CD14-positive monocyte (primary cell): ENCODE measurements around the gene CPE. TPM values are rescaled to one million over a fixed set of nuclear protein-coding genes. Genes with fewer than 3 reads are reported as not detected.

Experiments
- DNase-seq, 3 donors: peaks; one replicate each; pipeline ENCODE4 v3.0.0-alpha.2; 2011 to 2022
- H2AFZ ChIP-seq: 2 replicates; pipeline ENCODE4 v1.6.0; 2012; ENCODE audit warnings: mild to moderate bottlenecking, low read depth, low read length, inconsistent platforms; ENCODE audit not compliant: insufficient read depth, poor library complexity, severe bottlenecking
- H3K27ac ChIP-seq, 2 donors: 1 replicate in 1 of 2; 2 replicates in 1 of 2; pipeline ENCODE4 v1.5.1; 2012 to 2013; ENCODE audit warnings: low read length in 2 of 2, control low read depth in 1 of 2, inconsistent platforms in 1 of 2, low read depth in 1 of 2, mild to moderate bottlenecking in 1 of 2
- H3K27me3 ChIP-seq, 2 donors: one replicate each; pipeline versions ENCODE4 v1.6.0 to v1.6.1; 2011 to 2013; ENCODE audit warnings: low read length in 2 of 2; ENCODE audit not compliant: control insufficient read depth in 2 of 2, insufficient read depth in 2 of 2
- H3K36me3 ChIP-seq, 2 donors: replicated peaks in 1 of 2; 1 replicate in 1 of 2; 2 replicates in 1 of 2; pipeline versions ENCODE4 v1.5.1 to v1.6.1; 2012 to 2013; ENCODE audit warnings: low read length in 2 of 2, control low read depth in 1 of 2, inconsistent platforms in 1 of 2, mild to moderate bottlenecking in 1 of 2; ENCODE audit not compliant: insufficient read depth in 2 of 2, control insufficient read depth in 1 of 2
- H3K4me1 ChIP-seq, 2 donors: 1 replicate in 1 of 2; 2 replicates in 1 of 2; pipeline versions ENCODE4 v1.5.1 to v1.6.1; 2012 to 2013; ENCODE audit warnings: low read length in 2 of 2, control low read depth in 1 of 2, inconsistent platforms in 1 of 2, mild to moderate bottlenecking in 1 of 2, moderate library complexity in 1 of 2; ENCODE audit not compliant: insufficient read depth in 2 of 2, control insufficient read depth in 1 of 2
- H3K4me2 ChIP-seq: replicated peaks from 2 replicates; pipeline ENCODE3; 2012; ENCODE audit warnings: low read length, moderate library complexity, mild to moderate bottlenecking; ENCODE audit not compliant: poor library complexity, severe bottlenecking; ENCODE audit errors: extremely low read depth
- H3K4me3 ChIP-seq, 3 experiments: fragments of 200-600 bp in 1 of 3; sonication (generic) in 1 of 3; replicated peaks in 1 of 3; 1 replicate in 2 of 3; 2 replicates in 1 of 3; pipeline ENCODE4 v1.5.1; 2011 to 2013; ENCODE audit warnings: low read length in 3 of 3, mild to moderate bottlenecking in 3 of 3, control low read depth in 2 of 3, low read depth in 2 of 3, inconsistent platforms in 1 of 3, moderate library complexity in 1 of 3
- H3K79me2 ChIP-seq: 2 replicates; pipeline ENCODE4 v1.6.0; 2012; ENCODE audit warnings: mild to moderate bottlenecking, control low read depth, inconsistent platforms, low read length, moderate library complexity; ENCODE audit not compliant: insufficient read depth
- H3K9ac ChIP-seq: 2 replicates; pipeline ENCODE4 v1.6.0; 2017; ENCODE audit warnings: low read length, mild to moderate bottlenecking; ENCODE audit not compliant: insufficient read depth, poor library complexity, severe bottlenecking
- H3K9me3 ChIP-seq, 2 donors: replicated peaks in 1 of 2; 1 replicate in 1 of 2; 2 replicates in 1 of 2; pipeline versions ENCODE4 v1.5.1 to v1.6.1; 2012 to 2013; ENCODE audit warnings: low read length in 2 of 2, control low read depth in 1 of 2; ENCODE audit not compliant: control insufficient read depth in 1 of 2, insufficient read depth in 1 of 2
- H4K20me1 ChIP-seq: 2 replicates; pipeline ENCODE4 v1.6.0; 2012; ENCODE audit warnings: mild to moderate bottlenecking, low read length, control low read depth, moderate library complexity; ENCODE audit not compliant: insufficient read depth
- H3K27ac Mint-ChIP-seq, 7 donors: one replicate each; pipeline ENCODE4 v1.8.0; 2020; ENCODE audit warnings: mild to moderate bottlenecking in 7 of 7, mixed read lengths in 7 of 7, moderate library complexity in 6 of 7, inconsistent platforms in 2 of 7
- H3K27me3 Mint-ChIP-seq, 3 donors: one replicate each; pipeline ENCODE4 v1.8.0; 2021 to 2022; ENCODE audit warnings: low read depth in 3 of 3, mild to moderate bottlenecking in 3 of 3, mixed read lengths in 3 of 3, moderate library complexity in 3 of 3, inconsistent platforms in 1 of 3
- H3K36me3 Mint-ChIP-seq, 2 donors: one replicate each; pipeline ENCODE4 v1.8.0; 2020; ENCODE audit warnings: mixed read lengths in 2 of 2, inconsistent platforms in 1 of 2, mild to moderate bottlenecking in 1 of 2
- H3K4me1 Mint-ChIP-seq: one replicate; pipeline ENCODE4 v1.8.0; 2020; ENCODE audit warnings: mild to moderate bottlenecking, mixed read lengths
- H3K4me3 Mint-ChIP-seq, 2 donors: one replicate each; pipeline ENCODE4 v1.8.0; 2020; ENCODE audit warnings: mild to moderate bottlenecking in 2 of 2, mixed read lengths in 2 of 2, moderate library complexity in 1 of 2
- H3K9me3 Mint-ChIP-seq, 7 donors: one replicate each; pipeline ENCODE4 v1.8.0; 2020 to 2022; ENCODE audit warnings: mixed read lengths in 7 of 7, mild to moderate bottlenecking in 6 of 7, moderate library complexity in 6 of 7, inconsistent platforms in 2 of 7
- CTCF ChIP-seq: fragments of 200-600 bp; IDR thresholded peaks from one replicate; pipeline ENCODE4 v1.8.0; 2022; ENCODE audit warnings: antibody characterized with exemption, mild to moderate bottlenecking
- WGBS: methylation state at CpG from one replicate; pipeline ENCODE4 v1.1.5; 2013; ENCODE audit warnings: missing lambda C conversion rate; ENCODE audit not compliant: insufficient coverage; 5-methylcytosine and 5-hydroxymethylcytosine counted together
- intact Hi-C, 2 donors: fragments of 100-400 bp; cut with micrococcal nuclease; formaldehyde crosslinking; loops; one replicate each; pipeline versions ENCODE4 v1.15.0 to v1.15.1; 2023
- polyA plus RNA-seq, 3 donors: library from polyadenylated mRNA; depleted of rRNA in 1 of 3; unstranded in 2 of 3; stranded (reverse) in 1 of 3; fragments of 300-500 nt in 2 of 3; fragments of >200 nt in 1 of 3; fragmentation: Illumina TruSeq in 2 of 3; gene quantifications; 1 replicate in 2 of 3; 2 replicates in 1 of 3; pipeline ENCODE4 v1.2.3, GENCODE V29; 2012 to 2021

Gene CPE
- polyA plus RNA-seq, 3 donors: 0.09 to 0.13 TPM; not detected in 1

GRCh38 chr4:165410214-165410613, 31.4 kb downstream of the CPE start:
- Mint-ChIP-seq H3K27me3 (peaks cover 0 to 8% (median 0%) of the 10 kb centered on the region in 3 donors), H3K4me1 (no peaks in the 10 kb centered on the region), H3K4me3 (no peak overlapping the region), H3K9me3 (peaks cover 0 to 11% (median 0%) of the 10 kb centered on the region in 7 donors), H3K36me3 (no peaks in the 10 kb centered on the region), H3K27ac (no peak overlapping the region)
- no peaks in the 10 kb centered on the region for H4K20me1 ChIP-seq
- H3K79me2 ChIP-seq: no peaks in the 10 kb centered on the region
- no peak overlapping the region for H3K4me2 ChIP-seq
- no peak for DNase-seq
- H3K36me3 ChIP-seq: no peaks in the 10 kb centered on the region
- H3K27me3 ChIP-seq: no peaks in the 10 kb centered on the region
- no peak for TF ChIP-seq CTCF
- WGBS: no CpG with 5 or more reads among the region's 2 CpGs
- intact Hi-C loops: no loop called here
- no peak overlapping the region for H3K4me3 ChIP-seq
- H3K27ac ChIP-seq: no peak overlapping the region
- H2AFZ ChIP-seq: no peak overlapping the region
- H3K9me3 ChIP-seq: no peaks in the 10 kb centered on the region
- no peak overlapping the region for H3K9ac ChIP-seq
- H3K4me1 ChIP-seq: no peaks in the 10 kb centered on the region

GRCh38 chr4:165415910-165416309, 37.1 kb downstream of the CPE start:
- H3K9ac ChIP-seq: no peak overlapping the region
- H4K20me1 ChIP-seq: no peaks in the 10 kb centered on the region
- no peaks in the 10 kb centered on the region for H3K27me3 ChIP-seq
- H3K27ac ChIP-seq: no peak overlapping the region
- no peaks in the 10 kb centered on the region for H3K4me1 ChIP-seq
- DNase-seq: no peak
- Mint-ChIP-seq H3K36me3 (no peaks in the 10 kb centered on the region), H3K4me1 (no peaks in the 10 kb centered on the region), H3K4me3 (no peak overlapping the region), H3K27me3 (peaks cover 2 to 4% (median 2%) of the 10 kb centered on the region in 3 donors), H3K27ac (no peak overlapping the region), H3K9me3 (peaks cover 0 to 3% (median 0%) of the 10 kb centered on the region in 7 donors)
- H3K4me2 ChIP-seq: no peak overlapping the region
- no peak overlapping the region for H2AFZ ChIP-seq
- H3K4me3 ChIP-seq: no peak overlapping the region
- WGBS: 80% methylated on average over 2 of the region's 10 CpGs
- H3K36me3 ChIP-seq: no peaks in the 10 kb centered on the region
- no peak for TF ChIP-seq CTCF
- no peaks in the 10 kb centered on the region for H3K9me3 ChIP-seq
- intact Hi-C loops: no loop called here
- no peaks in the 10 kb centered on the region for H3K79me2 ChIP-seq
